Measurements from ENCODE around the gene BBS5. TPM values are rescaled to one million over a fixed set of nuclear protein-coding genes. Genes with fewer than 3 reads are reported as not detected.
"Not testable (repeated sequence)": the region's sequence is repeated elsewhere in the genome, so short reads cannot be mapped to it uniquely, and the experiment has no call there.

BBS5 gene
- polyA plus RNA-seq, 3 donors, result 10.3 to 11.4 (median 11.0) TPM

DNA sequence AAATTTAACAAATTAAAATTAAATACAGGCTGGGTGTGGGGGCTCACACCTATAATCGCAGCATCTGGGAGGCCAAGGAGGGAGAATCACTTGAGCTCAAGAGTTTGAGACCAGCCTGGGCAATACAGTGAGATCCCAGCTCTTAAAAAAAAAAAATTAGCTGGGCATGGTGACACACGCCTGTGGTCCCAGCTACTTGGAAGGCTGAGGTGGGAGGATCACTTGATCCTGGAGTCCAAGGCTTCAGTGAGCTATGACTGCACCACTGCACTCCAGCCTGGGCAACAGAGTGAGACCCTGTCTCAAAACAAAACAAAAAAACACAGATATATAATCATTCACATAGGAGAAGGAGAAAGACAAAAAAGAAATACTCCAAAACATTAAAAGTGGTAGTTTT, 60.2 kb downstream of the BBS5 start:
- DNase-seq (ENCODE audit: low read depth in 3 of 3, low spot score in 2 of 3), result not testable (repeated sequence)

DNA sequence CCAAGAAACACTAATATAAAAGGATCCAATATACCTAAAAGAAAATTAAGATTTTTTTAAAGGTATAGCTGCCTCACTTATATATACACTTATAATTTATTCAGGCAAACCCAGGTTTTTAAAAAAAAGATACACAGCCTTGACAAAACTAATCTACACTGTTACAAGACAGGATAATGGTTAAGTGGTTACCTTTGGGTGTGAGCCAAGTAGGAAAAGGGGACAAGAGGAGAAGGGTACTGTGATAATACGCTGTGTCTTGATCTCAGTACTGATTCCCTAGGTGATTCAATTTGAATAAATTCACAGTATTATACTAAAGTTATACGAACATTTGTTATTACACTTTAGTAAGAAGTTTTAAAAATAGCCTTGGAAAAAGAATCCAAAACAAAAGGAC, 60.9 kb downstream of the BBS5 start:
- no peak for DNase-seq (ENCODE audit: low read depth in 3 of 3, low spot score in 2 of 3)

DNA sequence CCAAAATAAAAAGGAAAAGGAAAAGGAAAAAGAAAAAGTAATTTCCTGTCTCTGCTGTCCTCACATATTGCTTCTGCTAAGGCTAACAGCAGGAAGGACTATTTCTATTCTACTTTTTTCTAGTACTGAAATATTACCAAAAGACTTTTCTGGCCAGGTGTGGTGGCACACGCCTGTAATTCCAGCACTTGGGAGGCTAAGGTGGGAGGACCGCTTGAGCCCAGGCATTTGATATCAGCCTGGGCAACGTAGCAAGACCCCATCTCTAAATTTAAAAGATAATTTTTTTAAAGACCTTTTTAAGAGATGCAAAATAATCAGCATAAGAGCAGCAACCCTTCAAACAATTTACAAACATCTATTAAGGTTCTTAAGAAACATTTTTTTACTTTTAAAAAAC, 63.1 kb downstream of the BBS5 start:
- DNase-seq (ENCODE audit: low read depth in 3 of 3, low spot score in 2 of 3), result no peak

DNA sequence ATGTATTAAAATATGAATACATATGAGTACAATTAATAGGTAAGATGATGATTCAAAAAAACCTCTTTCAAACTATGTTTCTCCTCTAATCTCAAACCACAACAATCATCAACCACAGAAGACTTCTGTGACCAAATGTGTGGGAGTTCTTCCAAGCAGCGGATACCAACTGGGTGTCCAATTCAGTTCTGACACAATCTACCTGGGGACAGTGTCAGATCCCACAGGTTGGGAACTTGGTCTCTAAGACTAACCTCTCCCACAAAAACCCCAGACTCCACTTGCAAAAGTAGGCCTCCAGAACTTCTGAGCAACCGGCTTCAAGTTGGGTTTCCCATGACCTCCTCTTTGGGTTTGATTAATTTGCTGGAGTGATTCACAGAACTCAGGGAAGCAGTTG, 67.5 kb downstream of the BBS5 start:
- DNase-seq (ENCODE audit: low read depth in 3 of 3, low spot score in 2 of 3), result no peak

Other genes starting within 250 kb of the BBS5 start
- 100 to 1,000 TPM; 123 to 186 (median 162) TPM for gene LRP2, start 117.0 kb upstream of the BBS5 start, polyA plus RNA-seq (ENCODE audit: insufficient read length in 3 of 3)
- gene KLHL41, start 30.2 kb downstream of the BBS5 start, polyA plus RNA-seq (ENCODE audit: insufficient read length in 3 of 3), result 1 to 10 TPM; 1.1 to 1.3 (median 1.2) TPM
- 10 to 100 TPM; 31.6 to 32.3 (median 32.1) TPM for gene FASTKD1, start 94.4 kb downstream of the BBS5 start, polyA plus RNA-seq (ENCODE audit: insufficient read length in 3 of 3)
- gene PPIG, start 104.9 kb downstream of the BBS5 start, polyA plus RNA-seq (ENCODE audit: insufficient read length in 3 of 3), result 100 to 1,000 TPM; 104 to 129 (median 114) TPM
- gene CFAP210, start 214.9 kb downstream of the BBS5 start, polyA plus RNA-seq (ENCODE audit: insufficient read length in 3 of 3), result 1 to 10 TPM; 1.2 to 3.4 (median 2.4) TPM
- gene PHOSPHO2, start 215.0 kb downstream of the BBS5 start, polyA plus RNA-seq (ENCODE audit: insufficient read length in 3 of 3), result 10 to 100 TPM; 11.5 to 12.6 (median 11.6) TPM